Measurements from ENCODE around the gene DSC3. TPM values are rescaled to one million over a fixed set of nuclear protein-coding genes. Genes with fewer than 3 reads are reported as not detected.

DSC3 gene
- total RNA-seq, 1 experiment from 2014 or later: 4.5 TPM

DNA sequence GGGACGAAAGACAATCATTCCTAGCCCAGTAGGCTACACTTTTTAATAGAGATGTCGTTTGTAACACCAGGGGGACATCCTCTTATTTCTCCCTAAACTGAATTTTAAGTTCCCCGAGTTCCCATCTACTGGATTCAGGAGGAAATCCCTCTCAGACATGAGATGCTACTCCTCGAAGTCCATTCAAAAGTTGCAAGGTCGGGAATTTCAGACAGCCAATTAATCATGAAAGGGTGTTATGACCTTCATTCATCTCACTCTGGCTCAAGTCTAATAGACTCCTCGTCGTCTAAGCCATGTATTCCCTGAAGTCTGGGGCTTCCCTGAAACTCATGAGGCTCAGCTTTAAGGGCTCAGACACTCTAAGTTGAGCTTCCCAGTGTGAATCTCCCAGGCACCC is 1.2 kb upstream of the DSC3 start:
- Histone ChIP-seq H3K9me3 (no peaks in the 10 kb centered on the region), H3K27me3 (replicated peaks; ENCODE audit: control insufficient read depth, insufficient read depth, low read length) (no peaks in the 10 kb centered on the region), H3K4me3 (ENCODE audit: low read depth, low read length) (no peak overlapping the region), H3K36me3 (ENCODE audit: control insufficient read depth, insufficient read depth, low read length) (no peaks in the 10 kb centered on the region), H3K4me1 (no peaks in the 10 kb centered on the region)
- Mint-ChIP-seq H3K4me1 (ENCODE audit: low read depth, unreplicated experiment) (peaks cover 6% of the 10 kb centered on the region), H3K27ac (ENCODE audit: unreplicated experiment) (no peak overlapping the region), H3K27me3 (ENCODE audit: insufficient read depth, unreplicated experiment) (peaks cover 5% of the 10 kb centered on the region), H3K36me3 (ENCODE audit: insufficient read depth, unreplicated experiment) (no peaks in the 10 kb centered on the region), H3K4me3 (ENCODE audit: unreplicated experiment) (peak overlapping the region; percentile 80), H3K9me3 (ENCODE audit: unreplicated experiment) (no peaks in the 10 kb centered on the region)
- POLR2A ChIA-PET: no interaction called here
- BruUV-seq (replicated peaks): no TSS peak
- DNase-seq: no peak
- no peak for TF ChIP-seq CTCF (IDR thresholded peaks at IDR 0.05; ENCODE audit: insufficient read depth in 1 of 2, low read depth in 1 of 2, low read length in 1 of 2, severe bottlenecking in 1 of 2, unreplicated experiment in 1 of 2)
- intact Hi-C loops (cut with micrococcal nuclease; ENCODE audit: unreplicated experiment): no loop called here
- CTCF ChIA-PET: no interaction called here

- intact Hi-C loops (cut with micrococcal nuclease; ENCODE audit: unreplicated experiment): no loop called here
- POLR2A ChIA-PET: no interaction called here
- H3K4me3 ChIP-seq (ENCODE audit: low read depth, low read length): peak overlapping the region; percentile 44
- H3K27me3 ChIP-seq (replicated peaks; ENCODE audit: control insufficient read depth, insufficient read depth, low read length): no peaks in the 10 kb centered on the region
- Mint-ChIP-seq H3K27ac (ENCODE audit: unreplicated experiment) (peak overlapping the region; percentile 76), H3K9me3 (ENCODE audit: unreplicated experiment) (no peaks in the 10 kb centered on the region), H3K27me3 (ENCODE audit: insufficient read depth, unreplicated experiment) (peaks cover 5% of the 10 kb centered on the region), H3K4me1 (ENCODE audit: low read depth, unreplicated experiment) (peaks cover 6% of the 10 kb centered on the region), H3K36me3 (ENCODE audit: insufficient read depth, unreplicated experiment) (no peaks in the 10 kb centered on the region), H3K4me3 (ENCODE audit: unreplicated experiment) (peak overlapping the region; percentile 80)
- H3K4me1 ChIP-seq: 0 out of 2 replicates have a peak, but pooled peaks cover 4% of the 10 kb centered on the region
- peak in 1 of 2 experiments; percentile 26 for DNase-seq
- BruUV-seq (replicated peaks): no TSS peak
- no peaks in the 10 kb centered on the region for H3K9me3 ChIP-seq
- CTCF ChIA-PET: interaction anchor here (0.5 kb wide), 1 partner anchor 388 kb away, joined by 4 read pairs; no protein-coding TSS in a partner anchor
- no peaks in the 10 kb centered on the region for H3K36me3 ChIP-seq (ENCODE audit: control insufficient read depth, insufficient read depth, low read length)
- no peak for TF ChIP-seq CTCF (IDR thresholded peaks at IDR 0.05; ENCODE audit: insufficient read depth in 1 of 2, low read depth in 1 of 2, low read length in 1 of 2, severe bottlenecking in 1 of 2, unreplicated experiment in 1 of 2)
These were observed 497 bp downstream of the DSC3 start for GRCh38 chr18:31042084-31042405.

GRCh38 chr18:31041271-31042083 is 1.1 kb downstream of the DSC3 start:
- Histone ChIP-seq H3K9me3 (no peaks in the 10 kb centered on the region), H3K27me3 (replicated peaks; ENCODE audit: control insufficient read depth, insufficient read depth, low read length) (no peaks in the 10 kb centered on the region), H3K4me1 (0 out of 2 replicates have a peak, but pooled peaks cover 4% of the 10 kb centered on the region), H3K36me3 (ENCODE audit: control insufficient read depth, insufficient read depth, low read length) (no peaks in the 10 kb centered on the region), H3K4me3 (ENCODE audit: low read depth, low read length) (peak overlapping the region; percentile 44)
- H3K4me3 Mint-ChIP-seq (ENCODE audit: unreplicated experiment): peak overlapping the region; percentile 80
- TSS peak; percentile 47 for BruUV-seq (replicated peaks)
- ChIA-PET POLR2A (no interaction called here), CTCF (interaction anchor here (0.5 kb wide), 1 partner anchor 388 kb away, joined by 4 read pairs; no protein-coding TSS in a partner anchor)
- peak overlapping the region; percentile 76 for H3K27ac Mint-ChIP-seq (ENCODE audit: unreplicated experiment)
- no peaks in the 10 kb centered on the region for H3K36me3 Mint-ChIP-seq (ENCODE audit: insufficient read depth, unreplicated experiment)
- H3K9me3 Mint-ChIP-seq (ENCODE audit: unreplicated experiment): no peaks in the 10 kb centered on the region
- H3K4me1 Mint-ChIP-seq (ENCODE audit: low read depth, unreplicated experiment): peaks cover 6% of the 10 kb centered on the region
- peaks cover 5% of the 10 kb centered on the region for H3K27me3 Mint-ChIP-seq (ENCODE audit: insufficient read depth, unreplicated experiment)
- peak; percentile 5 to 26 for DNase-seq
- TF ChIP-seq CTCF (IDR thresholded peaks at IDR 0.05; ENCODE audit: insufficient read depth in 1 of 2, low read depth in 1 of 2, low read length in 1 of 2, severe bottlenecking in 1 of 2, unreplicated experiment in 1 of 2): no peak
- intact Hi-C loops (cut with micrococcal nuclease; ENCODE audit: unreplicated experiment): no loop called here

Measured in Caco-2 (cell line).